H1 (cell line): ENCODE data around the gene SLC5A2. TPM values are rescaled to one million over a fixed set of nuclear protein-coding genes. Genes with fewer than 3 reads are reported as not detected.
A peak's percentile ranks its signal among the peaks of the same experiment; 100 is the strongest.

ENCODE experiments used
- CTCF ChIA-PET: fragments of 300-600 bp; sonication (Branson Sonifier 250); formaldehyde crosslinking; loops from one replicate; lab custom pipeline; 2021; ENCODE audit not compliant: partially characterized antibody; lab: Charles Lee
- POLR2A ChIA-PET: fragments of 300-600 bp; sonication (Branson Sonifier 250); formaldehyde crosslinking; loops from one replicate; lab custom pipeline; 2021; ENCODE audit warnings: inconsistent platforms; ENCODE audit not compliant: partially characterized antibody; lab: Charles Lee
- DNase-seq, 2 experiments: peaks; one replicate each; pipeline versions ENCODE4 v3.0.0 to v3.0.0-alpha.2; 2010 to 2022; ENCODE audit warnings: low spot score in 2 of 2, low read depth in 1 of 2, mixed read lengths in 1 of 2
- FAIRE-seq: peaks from 2 replicates; lab custom pipeline; 2011; peaks lifted over from hg19 to GRCh38; lab: Jason Lieb, UNC
- H2AFZ ChIP-seq: 2 replicates; pipeline ENCODE4 v1.8.1; 2012; ENCODE audit warnings: low read length, inconsistent platforms
- H2AK5ac ChIP-seq: 2 replicates; pipeline ENCODE4 v1.6.1; 2013; ENCODE audit warnings: low read depth, low read length
- H2BK120ac ChIP-seq: replicated peaks from 2 replicates; pipeline ENCODE3; 2013; ENCODE audit warnings: low read depth, low read length, inconsistent platforms
- H2BK12ac ChIP-seq: 2 replicates; pipeline ENCODE4 v1.6.1; 2013; ENCODE audit warnings: low read depth, low read length
- H2BK15ac ChIP-seq: 2 replicates; pipeline ENCODE4 v1.6.1; 2013; ENCODE audit warnings: low read length
- H2BK20ac ChIP-seq: 2 replicates; pipeline ENCODE4 v1.6.1; 2013; ENCODE audit warnings: low read length
- H2BK5ac ChIP-seq: 2 replicates; pipeline ENCODE4 v1.6.1; 2013; ENCODE audit warnings: low read depth, low read length
- H3K14ac ChIP-seq: 2 replicates; pipeline ENCODE4 v1.6.1; 2013; ENCODE audit warnings: inconsistent platforms; ENCODE audit not compliant: insufficient read length
- H3K18ac ChIP-seq: 2 replicates; pipeline ENCODE4 v1.6.1; 2013; ENCODE audit warnings: low read length; ENCODE audit errors: extremely low read depth
- H3K23ac ChIP-seq: 2 replicates; pipeline ENCODE4 v1.6.1; 2013; ENCODE audit warnings: inconsistent platforms; ENCODE audit not compliant: insufficient read length
- H3K23me2 ChIP-seq: 2 replicates; pipeline ENCODE4 v1.6.1; 2013; ENCODE audit warnings: low read depth, low read length
- H3K27ac ChIP-seq: 2 replicates; pipeline ENCODE4 v1.6.1; 2011; ENCODE audit warnings: low read depth, low read length, inconsistent platforms
- H3K27me3 ChIP-seq, 4 experiments: replicated peaks in 1 of 4; 1 replicate in 1 of 4; 2 replicates in 3 of 4; pipeline versions ENCODE4 v1.6.1 to v1.8.1; 2011 to 2013; ENCODE audit warnings: low read length in 3 of 4, mild to moderate bottlenecking in 3 of 4, inconsistent platforms in 2 of 4, mixed read lengths in 2 of 4, moderate library complexity in 1 of 4; ENCODE audit not compliant: control insufficient read depth in 3 of 4, insufficient read depth in 3 of 4; ENCODE audit errors: extremely low read depth in 1 of 4
- H3K36me3 ChIP-seq, 4 experiments: 2 replicates each; pipeline versions ENCODE4 v1.6.1 to v1.8.1; 2011 to 2013; ENCODE audit warnings: mild to moderate bottlenecking in 4 of 4, low read length in 3 of 4, moderate library complexity in 2 of 4, control low read depth in 1 of 4, inconsistent platforms in 1 of 4; ENCODE audit not compliant: insufficient read depth in 4 of 4, control insufficient read depth in 2 of 4
- H3K4ac ChIP-seq: replicated peaks from 2 replicates; pipeline ENCODE3; 2013; ENCODE audit warnings: low read length, low read depth, mixed read lengths, inconsistent platforms; ENCODE audit not compliant: insufficient read length
- H3K4me1 ChIP-seq, 4 experiments: replicated peaks in 1 of 4; 1 replicate in 1 of 4; 2 replicates in 3 of 4; pipeline versions ENCODE4 v1.6.1 to v1.8.1; 2011 to 2013; ENCODE audit warnings: low read length in 3 of 4, inconsistent platforms in 2 of 4, mixed read lengths in 1 of 4; ENCODE audit not compliant: insufficient read depth in 4 of 4, control insufficient read depth in 3 of 4
- H3K4me2 ChIP-seq, 2 experiments: 2 replicates each; pipeline versions ENCODE4 v1.6.1 to v1.8.1; 2011 to 2013; ENCODE audit warnings: low read depth in 2 of 2, low read length in 2 of 2, control low read depth in 1 of 2, inconsistent platforms in 1 of 2, mild to moderate bottlenecking in 1 of 2; ENCODE audit not compliant: insufficient read depth in 1 of 2
- H3K4me3 ChIP-seq, 4 experiments: fragments of 200-600, 300-600 bp in 1 of 4; sonication (generic), shearing (Covaris generic), sonication (Bioruptor Twin) in 1 of 4; 2 replicates each; pipeline versions ENCODE4 v1.5.1 to v1.8.1; 2011 to 2016; ENCODE audit warnings: low read length in 4 of 4, low read depth in 3 of 4, control low read depth in 2 of 4, inconsistent platforms in 2 of 4, mild to moderate bottlenecking in 2 of 4, mixed read lengths in 1 of 4, moderate library complexity in 1 of 4; ENCODE audit not compliant: insufficient read depth in 2 of 4; ENCODE audit errors: extremely low read depth in 1 of 4
- H3K56ac ChIP-seq: replicated peaks from 2 replicates; pipeline ENCODE3; 2013; ENCODE audit warnings: low read depth, mild to moderate bottlenecking, mixed read lengths, low read length, inconsistent platforms; ENCODE audit not compliant: insufficient read length
- H3K79me1 ChIP-seq: 2 replicates; pipeline ENCODE4 v1.6.1; 2013; ENCODE audit warnings: low read depth, low read length, control low read depth
- H3K79me2 ChIP-seq, 2 experiments: 2 replicates each; pipeline versions ENCODE4 v1.6.1 to v1.8.1; 2012 to 2013; ENCODE audit warnings: low read length in 2 of 2, mild to moderate bottlenecking in 2 of 2, inconsistent platforms in 1 of 2; ENCODE audit not compliant: insufficient read depth in 2 of 2, control insufficient read depth in 1 of 2
- H3K9ac ChIP-seq, 4 experiments: replicated peaks in 1 of 4; 1 replicate in 1 of 4; 2 replicates in 3 of 4; pipeline versions ENCODE4 v1.6.1 to v1.8.1; 2011 to 2013; ENCODE audit warnings: low read depth in 3 of 4, low read length in 3 of 4, control low read depth in 2 of 4, mild to moderate bottlenecking in 2 of 4, moderate library complexity in 2 of 4, inconsistent platforms in 1 of 4; ENCODE audit errors: extremely low read depth in 1 of 4
- H3K9me3 ChIP-seq, 2 experiments: 2 replicates each; pipeline versions ENCODE4 v1.6.1 to v1.8.1; 2012 to 2013; ENCODE audit warnings: mild to moderate bottlenecking in 2 of 2, moderate library complexity in 2 of 2, control low read depth in 1 of 2, inconsistent platforms in 1 of 2, low read depth in 1 of 2, low read length in 1 of 2, mixed read lengths in 1 of 2; ENCODE audit not compliant: insufficient read depth in 2 of 2
- H4K20me1 ChIP-seq, 2 experiments: replicated peaks in 1 of 2; 2 replicates each; pipeline versions ENCODE3 to v1.8.1; 2011 to 2013; ENCODE audit warnings: inconsistent platforms in 2 of 2, low read length in 2 of 2, mild to moderate bottlenecking in 1 of 2; ENCODE audit not compliant: insufficient read depth in 2 of 2, control insufficient read depth in 1 of 2
- H4K5ac ChIP-seq: 2 replicates; pipeline ENCODE4 v1.6.1; 2013; ENCODE audit warnings: low read length, low read depth, mixed read lengths, inconsistent platforms; ENCODE audit not compliant: insufficient read length
- H4K8ac ChIP-seq: 2 replicates; pipeline ENCODE4 v1.8.0; 2013; ENCODE audit warnings: mild to moderate bottlenecking, moderate library complexity, low read length, inconsistent platforms; ENCODE audit not compliant: insufficient read depth; ENCODE audit errors: extremely low read depth
- H4K91ac ChIP-seq: replicated peaks from 2 replicates; pipeline ENCODE3; 2013; ENCODE audit warnings: low read length, mixed read lengths, inconsistent platforms; ENCODE audit not compliant: insufficient read length
- BCL11A ChIP-seq, 2 experiments: IDR thresholded peaks; one replicate each; pipeline ENCODE4 v1.6.1; 2011; ENCODE audit warnings: low read depth in 2 of 2, low read length in 2 of 2, mild to moderate bottlenecking in 2 of 2
- CHD2 ChIP-seq: IDR thresholded peaks from 2 replicates; pipeline ENCODE4 v1.6.1; 2012; ENCODE audit warnings: low read length, improper control_type of control experiment
- JUND ChIP-seq: IDR thresholded peaks from 2 replicates; pipeline ENCODE4 v1.6.1; 2011; ENCODE audit warnings: mild to moderate bottlenecking, improper control_type of control experiment, low read length
- KDM4A ChIP-seq: IDR thresholded peaks from one replicate; pipeline ENCODE4 v1.7.1; 2012; ENCODE audit warnings: low read depth, mild to moderate bottlenecking, moderate library complexity, low read length, inconsistent platforms; ENCODE audit not compliant: severe bottlenecking
- MAX ChIP-seq: IDR thresholded peaks from 2 replicates; pipeline ENCODE4 v1.6.1; 2012; ENCODE audit warnings: inconsistent platforms
- POLR2A ChIP-seq, 2 experiments: IDR thresholded peaks; 1 replicate in 1 of 2; 2 replicates in 1 of 2; pipeline ENCODE4 v1.6.1; 2011; ENCODE audit warnings: low read depth in 2 of 2, low read length in 2 of 2, mild to moderate bottlenecking in 2 of 2; ENCODE audit errors: control extremely low read depth in 1 of 2
- POU5F1 ChIP-seq: IDR thresholded peaks from 2 replicates; pipeline ENCODE4 v1.6.1; 2011; ENCODE audit warnings: low read depth, mild to moderate bottlenecking, low read length, moderate library complexity
- RFX5 ChIP-seq: IDR thresholded peaks from 2 replicates; pipeline ENCODE4 v1.6.1; 2011; ENCODE audit warnings: low read depth, low read length, improper control_type of control experiment, borderline replicate concordance
- RNF2 ChIP-seq: fragments of 200-900, 300-1000 bp; sonication (generic); IDR thresholded peaks from 2 replicates; pipeline ENCODE4 v1.7.1; 2016; ENCODE audit warnings: borderline replicate concordance, low read depth, mild to moderate bottlenecking, antibody characterized with exemption, low read length; ENCODE audit not compliant: poor library complexity, severe bottlenecking; ENCODE audit errors: missing control alignments
- SAP30 ChIP-seq: fragments of 300-600 bp; sonication (generic); IDR thresholded peaks from 2 replicates; pipeline ENCODE4 v1.7.1; 2012; ENCODE audit warnings: low read length, moderate library complexity, mild to moderate bottlenecking, inconsistent platforms; ENCODE audit not compliant: insufficient read depth, insufficient replicate concordance
- SP2 ChIP-seq: IDR thresholded peaks from 2 replicates; pipeline ENCODE4 v1.6.1; 2012; ENCODE audit warnings: mild to moderate bottlenecking, low read length, inconsistent platforms
- SRF ChIP-seq: IDR thresholded peaks from 2 replicates; pipeline ENCODE4 v1.6.1; 2011; ENCODE audit warnings: mild to moderate bottlenecking, low read depth, low read length, moderate library complexity
- TAF1 ChIP-seq: IDR thresholded peaks from 2 replicates; pipeline ENCODE4 v1.6.1; 2011; ENCODE audit warnings: mild to moderate bottlenecking, low read depth, low read length
- ZNF274 ChIP-seq: IDR thresholded peaks from 2 replicates; pipeline ENCODE4 v1.7.0; 2012; ENCODE audit warnings: low read length, borderline replicate concordance; ENCODE audit errors: extremely low read depth
- WGBS, 2 experiments: shearing (Covaris generic) in 1 of 2; methylation state at CpG; one replicate each; pipeline versions ENCODE4 v1.1.6 to v1.1.7; 2013 to 2015; ENCODE audit warnings: low lambda C conversion rate in 2 of 2, mixed read lengths in 2 of 2, inconsistent platforms in 1 of 2, low coverage in 1 of 2, missing lambda C conversion rate in 1 of 2; ENCODE audit not compliant: insufficient replicate concordance in 2 of 2, insufficient coverage in 1 of 2, insufficient read length in 1 of 2; ENCODE audit errors: extremely low coverage in 1 of 2, missing lambda C conversion rate in 1 of 2; 5-methylcytosine and 5-hydroxymethylcytosine counted together
- polyA plus RNA-seq, 7 experiments: library from polyadenylated mRNA; depleted of rRNA in 3 of 7; stranded (reverse) in 5 of 7; unstranded in 2 of 7; fragments of >200 nt in 5 of 7; fragments of 200-250 nt in 2 of 7; gene quantifications; 1 replicate in 5 of 7; 2 replicates in 1 of 7; 4 replicates in 1 of 7; pipeline versions ENCODE4 v1.2.1 to v1.2.3, GENCODE V29; 2011 to 2013; ENCODE audit warnings: missing spikeins in 2 of 7, mixed read lengths in 2 of 7
- total RNA-seq: library from RNA; stranded (reverse); fragmentation: NEBNext Ultra II Directional; extraction: Animal tissue kit (Norgen Biotek cat#: 25700); gene quantifications from 2 replicates; pipeline ENCODE4 v1.2.1, GENCODE V29; 2021

Gene SLC5A2
- total and polyA plus RNA-seq, 2 of the 8 experiments (the other 6 are each of a cell fraction or from before 2014, with no cell fraction given) = 0.56 to 4.4 TPM

GRCh38 chr16:31451201-31451600 is 31.7 kb upstream of the SLC5A2 start:
- H2AFZ ChIP-seq = no peak overlapping the region
- no peaks in the 10 kb centered on the region for H3K36me3 ChIP-seq
- H3K27me3 ChIP-seq = no peaks in the 10 kb centered on the region
- H3K79me1 ChIP-seq = no peaks in the 10 kb centered on the region
- peaks cover 4 to 18% of the 10 kb centered on the region in 2 experiments for H4K20me1 ChIP-seq
- FAIRE-seq (no peak), DNase-seq (no peak)
- TF ChIP-seq SP2 = no peak
- no peak for TF ChIP-seq RNF2
- no peak for TF ChIP-seq TAF1
- TF ChIP-seq BCL11A (IDR thresholded peaks at IDR 0.05; ENCODE audit: low read depth in 2 of 2, low read length in 2 of 2) = no peak
- TF ChIP-seq MAX = no peak
- TF ChIP-seq JUND = no peak
- TF ChIP-seq POLR2A (IDR thresholded peaks at IDR 0.05; ENCODE audit: control extremely low read depth in 1 of 2, low read depth in 2 of 2, low read length in 2 of 2) = no peak
- TF ChIP-seq SAP30 = no peak
- no peak for TF ChIP-seq CHD2
- no peak for TF ChIP-seq RFX5
- no peak for TF ChIP-seq SRF
- no peak for TF ChIP-seq KDM4A
- TF ChIP-seq ZNF274 = no peak
- no peak for TF ChIP-seq POU5F1
- 79% methylated on average over 5 of the region's 5 CpGs; no CpG with 5 or more reads in 1 of the 2 experiments for WGBS, 2 experiments
- no peak overlapping the region for H3K23ac ChIP-seq
- H3K4me3 ChIP-seq = no peak overlapping the region
- no peak overlapping the region for H3K27ac ChIP-seq
- no peaks in the 10 kb centered on the region for H3K9me3 ChIP-seq
- H4K8ac ChIP-seq = no peak overlapping the region
- H2BK20ac ChIP-seq = no peak overlapping the region
- peaks cover 0 to 7% of the 10 kb centered on the region in 2 experiments; a peak in 1 of 4 replicates for H3K79me2 ChIP-seq
- H3K18ac ChIP-seq = no peak overlapping the region
- peak overlapping the region in 1 of 2 experiments; percentile 10; a peak in 1 of 4 replicates for H3K4me2 ChIP-seq
- H3K9ac ChIP-seq = no peak overlapping the region
- no peak overlapping the region for H2BK120ac ChIP-seq
- no peak overlapping the region for H4K91ac ChIP-seq
- ChIA-PET CTCF (interaction anchor here (0.5 to 2.8 kb wide), 26 partner anchors 9 to 445 kb away, joined by 3 to 32 read pairs (median 3); partner anchors contain the start of genes COX6A2, PYCARD, PYDC1 and RUSF1), POLR2A (interaction anchor here (1.0 to 1.7 kb wide), 6 partner anchors 8 to 271 kb away, joined by 3 to 8 read pairs (median 4); partner anchors contain the start of genes FUS, PYCARD, TRIM72 and ZNF843)
- H2BK12ac ChIP-seq = no peak overlapping the region
- H2BK15ac ChIP-seq = no peak overlapping the region
- no peak overlapping the region for H2BK5ac ChIP-seq
- no peaks in the 10 kb centered on the region for H3K23me2 ChIP-seq
- H4K5ac ChIP-seq = no peak overlapping the region
- no peak overlapping the region for H3K56ac ChIP-seq
- H3K4me1 ChIP-seq = peaks cover 4 to 18% (median 11%) of the 10 kb centered on the region in 4 experiments; a peak in 6 of 7 replicates
- no peak overlapping the region for H3K4ac ChIP-seq
- no peak overlapping the region for H3K14ac ChIP-seq
- no peak overlapping the region for H2AK5ac ChIP-seq
